ENCODE results near the gene ZNF438. TPM values are rescaled to one million over a fixed set of nuclear protein-coding genes. Genes with fewer than 3 reads are reported as not detected.

The ZNF438 gene
- total and polyA plus RNA-seq, 2 of the 8 experiments (the other 6 are each of a cell fraction or from before 2014, with no cell fraction given): 0.95 to 1.7 TPM

GRCh38 chr10:30834153-30834552 lies 197.5 kb downstream of the ZNF438 start:
- H3K27me3 ChIP-seq (replicated peaks in 1 of 4; ENCODE audit: control insufficient read depth in 3 of 4, extremely low read depth in 1 of 4, insufficient read depth in 3 of 4, low read length in 3 of 4): no peaks in the 10 kb centered on the region
- no peak overlapping the region for H2BK120ac ChIP-seq (replicated peaks; ENCODE audit: low read depth, low read length)
- H2BK12ac ChIP-seq (ENCODE audit: low read depth, low read length): no peak overlapping the region
- H3K23me2 ChIP-seq (ENCODE audit: low read depth, low read length): no peaks in the 10 kb centered on the region
- no peak overlapping the region for H2AFZ ChIP-seq (ENCODE audit: low read length)
- H3K79me2 ChIP-seq (ENCODE audit: control insufficient read depth in 1 of 2, insufficient read depth in 2 of 2, low read length in 2 of 2): no peaks in the 10 kb centered on the region
- no peak overlapping the region for H3K4me2 ChIP-seq (ENCODE audit: insufficient read depth in 1 of 2, low read depth in 2 of 2, low read length in 2 of 2)
- no peak for DNase-seq (ENCODE audit: low read depth in 1 of 2, low spot score in 2 of 2)
- no peaks in the 10 kb centered on the region for H3K36me3 ChIP-seq (ENCODE audit: control insufficient read depth in 2 of 4, insufficient read depth in 4 of 4, low read length in 3 of 4)
- no peak overlapping the region for H3K18ac ChIP-seq (ENCODE audit: extremely low read depth, low read length)
- H3K4me3 ChIP-seq (ENCODE audit: extremely low read depth in 1 of 4, insufficient read depth in 2 of 4, low read depth in 3 of 4, low read length in 4 of 4): no peak overlapping the region
- WGBS, 2 experiments (ENCODE audit: extremely low coverage in 1 of 2, insufficient coverage in 1 of 2, insufficient read length in 1 of 2, insufficient replicate concordance in 2 of 2, low coverage in 1 of 2, low lambda C conversion rate in 2 of 2, missing lambda C conversion rate in 1 of 2): 94% methylated on average over 4 of the region's 4 CpGs; no CpG with 5 or more reads in 1 of the 2 experiments
- no peak overlapping the region for H3K4ac ChIP-seq (replicated peaks; ENCODE audit: insufficient read length, low read depth, low read length)
- no peak overlapping the region for H3K56ac ChIP-seq (replicated peaks; ENCODE audit: insufficient read length, low read depth, low read length)
- no peak overlapping the region for H2BK20ac ChIP-seq (ENCODE audit: low read length)
- H4K20me1 ChIP-seq (replicated peaks in 1 of 2; ENCODE audit: control insufficient read depth in 1 of 2, insufficient read depth in 2 of 2, low read length in 2 of 2): no peaks in the 10 kb centered on the region
- H2BK5ac ChIP-seq (ENCODE audit: low read depth, low read length): no peak overlapping the region
- no peak overlapping the region for H3K23ac ChIP-seq (ENCODE audit: insufficient read length)
- CTCF ChIA-PET (ENCODE audit: partially characterized antibody): interaction anchor here (1.0 to 1.6 kb wide), 4 partner anchors 10 to 50 kb away, joined by 3 to 5 read pairs (median 3); no protein-coding TSS in a partner anchor
- no peaks in the 10 kb centered on the region for H3K79me1 ChIP-seq (ENCODE audit: low read depth, low read length)
- H2AK5ac ChIP-seq (ENCODE audit: low read depth, low read length): no peak overlapping the region
- no peak overlapping the region for H4K8ac ChIP-seq (ENCODE audit: extremely low read depth, insufficient read depth, low read length)
- no peak overlapping the region for H2BK15ac ChIP-seq (ENCODE audit: low read length)
- no peak overlapping the region for H3K14ac ChIP-seq (ENCODE audit: insufficient read length)
- no peak overlapping the region for H4K91ac ChIP-seq (replicated peaks; ENCODE audit: insufficient read length, low read length)
- FAIRE-seq: no peak
- H3K4me1 ChIP-seq (replicated peaks in 1 of 4; ENCODE audit: control insufficient read depth in 3 of 4, insufficient read depth in 4 of 4, low read length in 3 of 4): peaks cover 0 to 5% (median 2%) of the 10 kb centered on the region in 4 experiments; a peak in 6 of 7 replicates
- no peak overlapping the region for H3K9ac ChIP-seq (replicated peaks in 1 of 4; ENCODE audit: extremely low read depth in 1 of 4, low read depth in 3 of 4, low read length in 3 of 4)
- H3K9me3 ChIP-seq (ENCODE audit: insufficient read depth in 2 of 2, low read depth in 1 of 2, low read length in 1 of 2): no peaks in the 10 kb centered on the region
- H4K5ac ChIP-seq (ENCODE audit: insufficient read length, low read depth, low read length): no peak overlapping the region
- POLR2A ChIA-PET (ENCODE audit: partially characterized antibody): no interaction called here
- H3K27ac ChIP-seq (ENCODE audit: low read depth, low read length): no peak overlapping the region
- TF ChIP-seq GTF2F1 (IDR thresholded peaks at IDR 0.05; ENCODE audit: borderline replicate concordance, low read depth, low read length): no peak
- TF ChIP-seq BCL11A (IDR thresholded peaks at IDR 0.05; ENCODE audit: low read depth in 2 of 2, low read length in 2 of 2): no peak
- no peak for TF ChIP-seq SIX5 (IDR thresholded peaks at IDR 0.05; ENCODE audit: low read depth, low read length)
- no peak for TF ChIP-seq CHD1 (IDR thresholded peaks at IDR 0.05; ENCODE audit: low read depth, low read length)
- no peak for TF ChIP-seq ZNF274 (IDR thresholded peaks at IDR 0.05; ENCODE audit: borderline replicate concordance, extremely low read depth, low read length)
- TF ChIP-seq CBX5 (IDR thresholded peaks at IDR 0.05; ENCODE audit: low read depth, low read length): no peak
- no peak for TF ChIP-seq FOSL1 (IDR thresholded peaks at IDR 0.05; ENCODE audit: insufficient read depth, low read depth, low read length)
- no peak for TF ChIP-seq BRCA1 (IDR thresholded peaks at IDR 0.05; ENCODE audit: low read depth, low read length)
- TF ChIP-seq CTCF (IDR thresholded peaks at IDR 0.05; ENCODE audit: control extremely low read depth in 1 of 3, insufficient read depth in 1 of 3, low read depth in 1 of 3, low read length in 3 of 3): no peak
- no peak for TF ChIP-seq CREB1 (IDR thresholded peaks at IDR 0.05)
- TF ChIP-seq CTBP2 (IDR thresholded peaks at IDR 0.05; ENCODE audit: borderline replicate concordance, insufficient read depth, insufficient read length, low read length): no peak
- no peak for TF ChIP-seq HDAC6 (IDR thresholded peaks at IDR 0.05; ENCODE audit: low read depth, low read length)
- TF ChIP-seq CBX8 (IDR thresholded peaks at IDR 0.05; ENCODE audit: borderline replicate concordance, low read depth, low read length): no peak
